GM12874 (cell line): ENCODE results near the gene NTRK3.

Experiments
- CTCF ChIP-seq: IDR thresholded peaks from 2 replicates; pipeline ENCODE4 v1.5.1; 2011; ENCODE audit warnings: low read depth, mild to moderate bottlenecking, control low read depth, low read length, moderate library complexity; ENCODE audit not compliant: insufficient read depth

NTRK3 gene

GRCh38 chr15:88246666-88247446 lies 9.7 kb downstream of the NTRK3 start:
- peak; percentile 91 for TF ChIP-seq CTCF

GRCh38 chr15:88246081-88246480 lies 10.5 kb downstream of the NTRK3 start:
- no peak for TF ChIP-seq CTCF

GRCh38 chr15:88243895-88244787 lies 12.4 kb downstream of the NTRK3 start:
- TF ChIP-seq CTCF: peak; percentile 79

GRCh38 chr15:88242586-88243555 lies 13.7 kb downstream of the NTRK3 start:
- TF ChIP-seq CTCF: no peak

GRCh38 chr15:88241461-88241860 lies 15.1 kb downstream of the NTRK3 start:
- no peak for TF ChIP-seq CTCF

GRCh38 chr15:88241060-88241459 lies 15.5 kb downstream of the NTRK3 start:
- no peak for TF ChIP-seq CTCF
